HG03571 (cell line): Measurements from ENCODE around the gene TOM1L2.

Source experiments
- ATAC-seq: cut with Tn5 transposase; IDR thresholded peaks from one replicate; pipeline ENCODE4 v1.9.1; 2021; ENCODE audit not compliant: unreplicated experiment

Gene TOM1L2

GRCh38 chr17:17837966-17838962, 133.9 kb downstream of the TOM1L2 start:
- ATAC-seq, result no peak

GRCh38 chr17:17837380-17837821, 134.8 kb downstream of the TOM1L2 start:
- ATAC-seq, result no peak

GRCh38 chr17:17836818-17837379, 135.3 kb downstream of the TOM1L2 start, which contains the start of gene SREBF1:
Gene SREBF1, minus strand, starts transcription at chr17:17836986. Its CDS starts 169 bp downstream, at chr17:17836817.
- peak; percentile 23 for ATAC-seq

- peak; percentile 61 for ATAC-seq
These were observed 135.9 kb downstream of the TOM1L2 start for GRCh38 chr17:17836250-17836817.

- no peak for ATAC-seq
These were observed 136.6 kb downstream of the TOM1L2 start for GRCh38 chr17:17835415-17836249.

GRCh38 chr17:17834974-17835373, 137.2 kb downstream of the TOM1L2 start:
- ATAC-seq, result no peak

GRCh38 chr17:17833658-17834357, 138.4 kb downstream of the TOM1L2 start:
- ATAC-seq, result no peak

GRCh38 chr17:17832032-17832363, 140.2 kb downstream of the TOM1L2 start:
- no peak for ATAC-seq

GRCh38 chr17:17831208-17832031, 140.8 kb downstream of the TOM1L2 start:
- no peak for ATAC-seq

- ATAC-seq, result no peak
These were observed 141.4 kb downstream of the TOM1L2 start for GRCh38 chr17:17830740-17831207.

GRCh38 chr17:17830269-17830567, 142.0 kb downstream of the TOM1L2 start:
- ATAC-seq, result no peak

- ATAC-seq, result no peak
These were observed 144.2 kb downstream of the TOM1L2 start for GRCh38 chr17:17827826-17828621.

GRCh38 chr17:17826942-17827785, 145.0 kb downstream of the TOM1L2 start:
- ATAC-seq, result no peak

- no peak for ATAC-seq
These were observed 145.9 kb downstream of the TOM1L2 start for GRCh38 chr17:17826342-17826713.

GRCh38 chr17:17824783-17825614, 147.2 kb downstream of the TOM1L2 start:
- no peak for ATAC-seq

GRCh38 chr17:17824119-17824782, 147.9 kb downstream of the TOM1L2 start:
- ATAC-seq, result no peak
